H9 (cell line): Measurements from ENCODE around the gene ANKRD44. TPM values are rescaled to one million over a fixed set of nuclear protein-coding genes. Genes with fewer than 3 reads are reported as not detected.

Source experiments
- DNase-seq: peaks from one replicate; pipeline ENCODE4 v3.0.0-alpha.2; 2017
- H2AFZ ChIP-seq: one replicate; pipeline ENCODE4 v1.6.1; 2013; ENCODE audit warnings: mild to moderate bottlenecking, low read length, control low read depth, moderate library complexity
- H2AK5ac ChIP-seq: 2 replicates; pipeline ENCODE4 v1.6.1; 2013; ENCODE audit warnings: low read length, control low read depth, mixed read lengths; ENCODE audit not compliant: insufficient read length
- H2BK120ac ChIP-seq: one replicate; pipeline ENCODE4 v1.6.1; 2013; ENCODE audit warnings: low read depth, mild to moderate bottlenecking, low read length, control low read depth, inconsistent platforms; ENCODE audit not compliant: poor library complexity, severe bottlenecking
- H2BK12ac ChIP-seq: 2 replicates; pipeline ENCODE4 v1.6.1; 2013; ENCODE audit warnings: low read length, control low read depth, mixed read lengths, low read depth; ENCODE audit not compliant: insufficient read length
- H2BK15ac ChIP-seq: 2 replicates; pipeline ENCODE4 v1.6.1; 2013; ENCODE audit warnings: low read depth, low read length, control low read depth
- H2BK20ac ChIP-seq: one replicate; pipeline ENCODE4 v1.6.1; 2013; ENCODE audit warnings: low read depth, mild to moderate bottlenecking, low read length, control low read depth, inconsistent platforms; ENCODE audit not compliant: poor library complexity, severe bottlenecking
- H2BK5ac ChIP-seq: 2 replicates; pipeline ENCODE4 v1.6.1; 2013; ENCODE audit warnings: low read length, control low read depth, mixed read lengths; ENCODE audit not compliant: insufficient read length
- H3K14ac ChIP-seq: 2 replicates; pipeline ENCODE4 v1.6.1; 2013; ENCODE audit warnings: low read length, control low read depth; ENCODE audit not compliant: insufficient read depth
- H3K18ac ChIP-seq: 2 replicates; pipeline ENCODE4 v1.6.1; 2013; ENCODE audit warnings: low read depth, mild to moderate bottlenecking, mixed read lengths, low read length, control low read depth; ENCODE audit not compliant: insufficient read length
- H3K23ac ChIP-seq: 2 replicates; pipeline ENCODE4 v1.6.1; 2013; ENCODE audit warnings: low read length, control low read depth, mixed read lengths, low read depth; ENCODE audit not compliant: insufficient read length
- H3K23me2 ChIP-seq: 2 replicates; pipeline ENCODE4 v1.6.1; 2013; ENCODE audit warnings: low read depth, mild to moderate bottlenecking, mixed read lengths, low read length, control low read depth; ENCODE audit not compliant: insufficient read length, poor library complexity, severe bottlenecking
- H3K27ac ChIP-seq: 2 replicates; pipeline ENCODE4 v1.5.1; 2013; ENCODE audit warnings: low read length, control low read depth, mixed read lengths, low read depth; ENCODE audit not compliant: insufficient read length
- H3K27me3 ChIP-seq: 2 replicates; pipeline ENCODE4 v1.6.1; 2013; ENCODE audit warnings: low read length, control low read depth, inconsistent platforms; ENCODE audit not compliant: insufficient read depth
- H3K4ac ChIP-seq: 2 replicates; pipeline ENCODE4 v1.6.1; 2013; ENCODE audit warnings: low read depth, mild to moderate bottlenecking, control low read depth, inconsistent platforms, low read length, moderate library complexity
- H3K4me1 ChIP-seq: 2 replicates; pipeline ENCODE4 v1.6.1; 2013; ENCODE audit warnings: low read length, control low read depth, inconsistent platforms; ENCODE audit not compliant: insufficient read depth
- H3K4me2 ChIP-seq: 2 replicates; pipeline ENCODE4 v1.6.1; 2013; ENCODE audit warnings: low read length, control low read depth, mixed read lengths; ENCODE audit not compliant: insufficient read length, insufficient read depth
- H3K56ac ChIP-seq: 2 replicates; pipeline ENCODE4 v1.6.1; 2013; ENCODE audit warnings: low read depth, mild to moderate bottlenecking, mixed read lengths, low read length, control low read depth; ENCODE audit not compliant: insufficient read length
- H3K79me1 ChIP-seq: 2 replicates; pipeline ENCODE4 v1.6.1; 2013; ENCODE audit warnings: low read depth, mild to moderate bottlenecking, moderate library complexity, low read length, control low read depth, inconsistent platforms; ENCODE audit not compliant: insufficient read depth, poor library complexity, severe bottlenecking
- H3K79me2 ChIP-seq: 2 replicates; pipeline ENCODE4 v1.6.1; 2013; ENCODE audit warnings: low read length, control low read depth, inconsistent platforms; ENCODE audit not compliant: insufficient read depth
- H3K9ac ChIP-seq: 2 replicates; pipeline ENCODE4 v1.6.1; 2013; ENCODE audit warnings: low read length, control low read depth, mixed read lengths; ENCODE audit not compliant: insufficient read length; ENCODE audit errors: extremely low read depth
- H3K9me3 ChIP-seq: one replicate; pipeline ENCODE4 v1.6.1; 2013; ENCODE audit warnings: low read depth, low read length, inconsistent platforms; ENCODE audit not compliant: control insufficient read depth
- H3T11ph ChIP-seq: one replicate; pipeline ENCODE4 v1.6.1; 2013; ENCODE audit warnings: mild to moderate bottlenecking, low read length, control low read depth, inconsistent platforms
- H4K20me1 ChIP-seq: one replicate; pipeline ENCODE4 v1.6.1; 2013; ENCODE audit not compliant: control insufficient read depth, insufficient read length, insufficient read depth
- H4K5ac ChIP-seq: 2 replicates; pipeline ENCODE4 v1.6.1; 2013; ENCODE audit warnings: low read depth, mild to moderate bottlenecking, mixed read lengths, low read length, control low read depth; ENCODE audit not compliant: insufficient read length
- H4K8ac ChIP-seq: replicated peaks from 2 replicates; pipeline ENCODE4 v1.6.1; 2013; ENCODE audit warnings: low read length, control low read depth, mixed read lengths, low read depth; ENCODE audit not compliant: insufficient read length
- H4K91ac ChIP-seq: 2 replicates; pipeline ENCODE4 v1.6.1; 2013; ENCODE audit warnings: low read depth, mild to moderate bottlenecking, moderate library complexity, mixed read lengths, low read length, control low read depth; ENCODE audit not compliant: insufficient read length
- H3K27ac Mint-ChIP-seq, 3 experiments: 2 replicates in 2 of 3; 3 replicates in 1 of 3; pipeline ENCODE4 v1.8.0; 2020 to 2021; ENCODE audit warnings: mixed read lengths in 3 of 3, mild to moderate bottlenecking in 1 of 3, moderate library complexity in 1 of 3
- H3K27me3 Mint-ChIP-seq: 2 replicates; pipeline ENCODE4 v1.8.0; 2021; ENCODE audit warnings: low read depth, mild to moderate bottlenecking, moderate library complexity, mixed read lengths
- H3K36me3 Mint-ChIP-seq, 3 experiments: 2 replicates in 2 of 3; 3 replicates in 1 of 3; pipeline ENCODE4 v1.8.0; 2020 to 2021; ENCODE audit warnings: low read depth in 3 of 3, mixed read lengths in 3 of 3; ENCODE audit not compliant: insufficient read depth in 1 of 3
- H3K4me1 Mint-ChIP-seq, 2 experiments: 2 replicates each; pipeline ENCODE4 v1.8.0; 2020; ENCODE audit warnings: mixed read lengths in 2 of 2
- H3K4me3 Mint-ChIP-seq, 2 experiments: 2 replicates in 1 of 2; 3 replicates in 1 of 2; pipeline ENCODE4 v1.8.0; 2020 to 2021; ENCODE audit warnings: mild to moderate bottlenecking in 2 of 2, mixed read lengths in 2 of 2, moderate library complexity in 1 of 2
- H3K9me3 Mint-ChIP-seq, 2 experiments: 2 replicates in 1 of 2; 3 replicates in 1 of 2; pipeline ENCODE4 v1.8.0; 2020; ENCODE audit warnings: mild to moderate bottlenecking in 2 of 2, mixed read lengths in 2 of 2, moderate library complexity in 1 of 2
- CTCF ChIP-seq: fragments of 200-600 bp; sonication (generic); conservative IDR thresholded peaks from 3 replicates; pipeline ENCODE4 v1.8.0; 2021; ENCODE audit warnings: antibody characterized with exemption, mild to moderate bottlenecking
- WGBS: extraction: QIAGEN DNeasy Blood & Tissue Kit; methylation state at CpG from one replicate; pipeline ENCODE4 v1.1.7; 2013; ENCODE audit warnings: missing lambda C conversion rate, low lambda C conversion rate, mixed read lengths; ENCODE audit not compliant: insufficient read length; ENCODE audit errors: extremely low coverage; 5-methylcytosine and 5-hydroxymethylcytosine counted together
- total RNA-seq: library from RNA; stranded (reverse); gene quantifications from 2 replicates; pipeline ENCODE4 v1.2.1, GENCODE V29; 2021

The ANKRD44 gene
- total RNA-seq, 1 experiment from 2014 or later: 1.9 TPM

- no peak overlapping the region for H3K4me3 Mint-ChIP-seq
- no peak for TF ChIP-seq CTCF
- Histone ChIP-seq H3K14ac (no peak overlapping the region), H3K27me3 (no peaks in the 10 kb centered on the region), H4K8ac (no peak overlapping the region), H3T11ph (no peak overlapping the region), H3K56ac (no peak overlapping the region), H3K79me2 (no peaks in the 10 kb centered on the region), H3K23ac (no peak overlapping the region), H3K4me1 (no peaks in the 10 kb centered on the region), H3K79me1 (no peaks in the 10 kb centered on the region), H2BK5ac (no peak overlapping the region), H3K9ac (no peak overlapping the region), H3K23me2 (no peaks in the 10 kb centered on the region), H2AFZ (no peak overlapping the region), H2BK12ac (no peak overlapping the region), H2BK120ac (no peak overlapping the region), H4K20me1 (no peaks in the 10 kb centered on the region), H3K18ac (no peak overlapping the region), H4K5ac (no peak overlapping the region), H2AK5ac (no peak overlapping the region), H2BK20ac (no peak overlapping the region), H3K27ac (no peak overlapping the region), H3K4me2 (no peak overlapping the region), H3K4ac (no peak overlapping the region), H3K9me3 (no peaks in the 10 kb centered on the region), H2BK15ac (no peak overlapping the region), H4K91ac (no peak overlapping the region)
- H3K4me1 Mint-ChIP-seq: no peaks in the 10 kb centered on the region
- no peaks in the 10 kb centered on the region for H3K36me3 Mint-ChIP-seq
- WGBS: no CpG with 5 or more reads among the region's 3 CpGs
- H3K27me3 Mint-ChIP-seq: no peaks in the 10 kb centered on the region
- H3K9me3 Mint-ChIP-seq: no peaks in the 10 kb centered on the region
- DNase-seq: no peak
- no peak overlapping the region for H3K27ac Mint-ChIP-seq
Measured at GRCh38 chr2:197215748-197216360, 94.7 kb downstream of the ANKRD44 start.
